Inflammatory macrophage treated with lipopolysaccharide for 1 hour (primary cell): Measurements from ENCODE around the gene SLC66A2.

Experiments used
- DNase-seq, 2 donors: peaks; one replicate each; pipeline ENCODE4 v3.0.0-alpha.2; 2020 to 2022

The SLC66A2 gene

DNA sequence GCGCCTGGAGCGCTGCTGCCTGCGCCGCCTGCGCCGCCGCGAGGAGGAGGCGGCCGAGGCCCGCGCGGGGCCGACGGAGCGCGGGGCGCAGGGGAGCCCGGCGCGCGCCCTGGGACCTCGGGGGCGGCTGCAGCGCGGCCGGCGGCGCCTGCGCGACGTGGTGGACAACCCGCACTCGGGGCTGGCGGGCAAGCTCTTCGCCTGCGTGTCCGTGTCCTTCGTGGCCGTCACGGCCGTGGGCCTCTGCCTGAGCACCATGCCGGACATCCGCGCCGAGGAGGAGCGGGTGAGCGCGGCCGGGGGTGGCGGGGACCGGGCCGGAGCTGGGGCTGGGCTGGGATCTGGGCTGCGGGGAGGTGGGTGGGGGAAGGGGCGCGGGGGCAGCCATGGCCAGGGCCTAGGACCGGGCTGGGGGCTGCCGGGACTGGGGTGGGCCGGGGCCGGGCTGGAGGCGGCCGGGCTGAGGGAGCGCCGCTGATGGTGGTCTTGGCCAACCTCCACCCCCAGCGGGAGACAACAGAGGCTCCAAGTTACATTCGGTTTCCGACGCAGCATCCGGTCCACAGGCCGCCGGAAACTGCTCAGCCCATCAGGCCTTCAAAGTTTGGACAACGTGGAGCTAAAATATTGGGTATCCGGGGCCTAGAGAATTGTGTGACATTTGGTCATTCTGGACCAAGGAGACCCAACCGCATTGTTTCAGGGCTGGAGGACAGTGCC, 87.3 kb downstream of the SLC66A2 start:
- no peak for DNase-seq

GRCh38 chr18:79863161-79864005, 88.1 kb downstream of the SLC66A2 start:
- no peak for DNase-seq

- no peak for DNase-seq
Measured at GRCh38 chr18:79862562-79862961, 88.9 kb downstream of the SLC66A2 start.

GRCh38 chr18:79861687-79862086, 89.8 kb downstream of the SLC66A2 start:
- no peak for DNase-seq

- DNase-seq, result no peak
Measured at GRCh38 chr18:79859314-79859713, 92.1 kb downstream of the SLC66A2 start.

GRCh38 chr18:79857082-79857671, 94.3 kb downstream of the SLC66A2 start:
- no peak for DNase-seq

- peak in 1 of 2 donors; percentile 12 for DNase-seq
Measured at GRCh38 chr18:79856119-79857007, 95.1 kb downstream of the SLC66A2 start.

GRCh38 chr18:79855147-79855933, 96.1 kb downstream of the SLC66A2 start:
- DNase-seq, result no peak

DNA sequence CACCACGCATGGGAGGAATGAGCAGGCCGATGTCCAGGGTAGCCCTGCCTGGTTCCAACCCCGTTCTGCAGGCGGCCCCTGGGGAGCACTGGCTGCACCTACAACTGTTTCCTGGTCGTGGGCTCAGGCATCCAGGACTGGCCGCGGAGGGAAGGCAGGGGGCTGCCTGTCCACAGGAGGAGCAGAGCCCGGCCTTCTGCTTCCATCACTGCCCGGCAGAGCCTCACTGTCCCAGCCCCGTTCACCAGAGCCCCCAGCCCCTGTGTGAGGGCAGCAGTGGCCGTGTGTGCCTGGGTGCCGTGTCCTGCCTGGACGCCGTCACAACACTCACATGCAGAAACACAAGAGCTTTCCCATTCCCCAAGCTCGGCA, 97.5 kb downstream of the SLC66A2 start:
- DNase-seq, result no peak

- DNase-seq, result no peak
Measured at GRCh38 chr18:79853303-79853992, 98.0 kb downstream of the SLC66A2 start.

DNA sequence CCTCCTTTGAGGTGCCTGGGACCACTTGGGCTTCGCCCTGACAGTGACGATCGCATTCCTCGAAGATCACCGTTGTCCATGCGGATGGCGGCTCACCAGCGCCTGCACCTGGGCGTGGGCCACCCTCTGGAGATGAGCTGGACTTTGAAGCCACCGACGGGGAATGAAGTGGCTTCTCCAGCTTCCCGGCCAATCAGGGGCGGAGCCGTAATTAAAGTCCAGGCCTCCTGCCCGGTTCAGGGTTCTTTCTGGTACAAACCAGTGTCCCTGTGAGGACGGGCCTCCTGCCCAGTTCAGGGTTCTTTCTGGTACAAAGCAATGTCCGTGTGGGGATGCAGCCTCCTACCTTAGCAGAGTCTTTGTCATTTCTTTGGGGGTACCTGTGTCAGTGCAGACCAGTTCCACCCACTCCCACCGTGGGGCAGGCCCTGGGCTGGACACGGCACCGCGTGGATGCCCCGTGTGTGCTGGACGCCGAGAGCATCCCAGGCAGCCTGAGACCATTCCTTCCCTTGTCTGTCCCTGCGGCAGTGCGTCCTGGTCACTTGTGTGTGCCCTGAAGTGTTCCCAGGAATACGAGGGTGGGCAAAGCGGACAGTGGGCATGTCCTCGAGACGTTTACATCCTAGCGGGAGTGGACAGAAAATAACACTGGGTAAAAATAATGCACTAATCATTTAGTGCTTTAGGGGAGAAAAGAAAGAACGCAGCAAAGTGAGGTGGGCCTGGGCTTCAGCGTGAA, 98.7 kb downstream of the SLC66A2 start:
- no peak for DNase-seq
